GM23338 (cell line): Measurements from ENCODE around the gene STIM2.

Experiments used
- CREB1 ChIP-seq: fragments of 250-450 bp; sonication (Bioruptor Pico); IDR thresholded peaks from 2 replicates; pipeline ENCODE4 v1.5.0; 2020; ENCODE audit warnings: low read depth, mild to moderate bottlenecking, moderate library complexity
- EZH2 ChIP-seq: fragments of 200-600 bp; sonication (generic); IDR thresholded peaks from one replicate; pipeline ENCODE4 v1.8.0; 2017; ENCODE audit warnings: antibody characterized with exemption, mild to moderate bottlenecking, low read depth; ENCODE audit not compliant: unreplicated experiment
- EZH2phosphoT487 ChIP-seq: fragments of 200-600 bp; sonication (generic); IDR thresholded peaks from one replicate; pipeline ENCODE4 v1.8.1; 2018; ENCODE audit warnings: antibody characterized with exemption; ENCODE audit not compliant: unreplicated experiment
- JUNB ChIP-seq: IDR thresholded peaks from one replicate; pipeline ENCODE4 v1.6.1; 2016; ENCODE audit warnings: antibody characterized with exemption; ENCODE audit not compliant: unreplicated experiment
- NANOG ChIP-seq: IDR thresholded peaks from 2 replicates; pipeline ENCODE4 v1.6.1; 2016; ENCODE audit warnings: antibody characterized with exemption, borderline replicate concordance
- POLR2AphosphoS5 ChIP-seq: IDR thresholded peaks from 2 replicates; pipeline ENCODE4 v1.6.1; 2016; ENCODE audit warnings: antibody characterized with exemption, low read depth
- STAT1 ChIP-seq: IDR thresholded peaks from one replicate; pipeline ENCODE4 v1.6.1; 2016; ENCODE audit warnings: antibody characterized with exemption; ENCODE audit not compliant: unreplicated experiment
- ZNF114 ChIP-seq: fragments of 250-450 bp; sonication (Bioruptor Pico); IDR thresholded peaks from 2 replicates; pipeline ENCODE4 v1.5.0; 2020; ENCODE audit warnings: mild to moderate bottlenecking, moderate library complexity
- ZNF331 ChIP-seq: fragments of 250-450 bp; sonication (Bioruptor Pico); IDR thresholded peaks from 2 replicates; pipeline ENCODE4 v1.5.0; 2020; ENCODE audit warnings: low read depth, mild to moderate bottlenecking, moderate library complexity
- TF ChIP-seq, protein P1 (sequence below), 2 experiments: fragments of 200-600 bp in 1 of 2; sonication (generic) in 1 of 2; conservative IDR thresholded peaks; 2 replicates each; pipeline versions ENCODE4 v1.5.1 to v1.6.1; 2016 to 2017; ENCODE audit warnings: antibody characterized with exemption in 2 of 2, low read depth in 2 of 2, mild to moderate bottlenecking in 2 of 2, moderate library complexity in 1 of 2
- TF ChIP-seq, protein P2 (sequence below): IDR thresholded peaks from one replicate; pipeline ENCODE4 v1.6.1; 2018; ENCODE audit warnings: antibody characterized with exemption; ENCODE audit not compliant: unreplicated experiment

DNA sequence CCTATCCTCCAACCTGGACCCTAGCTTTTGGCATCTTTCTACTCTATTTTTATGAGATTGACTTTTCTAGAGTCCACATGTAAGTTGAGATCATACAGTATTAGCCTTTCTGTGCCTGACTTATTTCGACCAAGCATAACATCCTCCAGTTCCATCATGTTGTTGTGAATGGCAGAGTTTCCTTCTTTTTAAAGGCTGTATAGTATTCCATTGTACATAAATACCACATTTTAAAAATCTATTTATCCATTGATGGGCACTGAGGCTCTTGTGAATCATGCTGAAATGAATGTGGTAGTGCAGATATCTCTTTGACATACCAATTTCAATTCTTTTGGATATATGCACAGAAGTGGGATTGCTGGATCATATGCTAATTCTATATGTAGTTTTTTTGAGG is 40.3 kb upstream of the STIM2 start:
- TF ChIP-seq EZH2phosphoT487 (no peak), EZH2 (no peak), CREB1 (no peak), POLR2AphosphoS5 (no peak), ZNF114 (CRISPR knock-in tag) (no peak), STAT1 (no peak), JUNB (no peak), ZNF331 (CRISPR knock-in tag) (no peak), NANOG (no peak)
- TF ChIP-seq, protein P1, sequence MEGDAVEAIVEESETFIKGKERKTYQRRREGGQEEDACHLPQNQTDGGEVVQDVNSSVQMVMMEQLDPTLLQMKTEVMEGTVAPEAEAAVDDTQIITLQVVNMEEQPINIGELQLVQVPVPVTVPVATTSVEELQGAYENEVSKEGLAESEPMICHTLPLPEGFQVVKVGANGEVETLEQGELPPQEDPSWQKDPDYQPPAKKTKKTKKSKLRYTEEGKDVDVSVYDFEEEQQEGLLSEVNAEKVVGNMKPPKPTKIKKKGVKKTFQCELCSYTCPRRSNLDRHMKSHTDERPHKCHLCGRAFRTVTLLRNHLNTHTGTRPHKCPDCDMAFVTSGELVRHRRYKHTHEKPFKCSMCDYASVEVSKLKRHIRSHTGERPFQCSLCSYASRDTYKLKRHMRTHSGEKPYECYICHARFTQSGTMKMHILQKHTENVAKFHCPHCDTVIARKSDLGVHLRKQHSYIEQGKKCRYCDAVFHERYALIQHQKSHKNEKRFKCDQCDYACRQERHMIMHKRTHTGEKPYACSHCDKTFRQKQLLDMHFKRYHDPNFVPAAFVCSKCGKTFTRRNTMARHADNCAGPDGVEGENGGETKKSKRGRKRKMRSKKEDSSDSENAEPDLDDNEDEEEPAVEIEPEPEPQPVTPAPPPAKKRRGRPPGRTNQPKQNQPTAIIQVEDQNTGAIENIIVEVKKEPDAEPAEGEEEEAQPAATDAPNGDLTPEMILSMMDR (conservative IDR thresholded peaks at IDR 0.05; ENCODE audit: low read depth in 2 of 2): no peak
- TF ChIP-seq, protein P2, sequence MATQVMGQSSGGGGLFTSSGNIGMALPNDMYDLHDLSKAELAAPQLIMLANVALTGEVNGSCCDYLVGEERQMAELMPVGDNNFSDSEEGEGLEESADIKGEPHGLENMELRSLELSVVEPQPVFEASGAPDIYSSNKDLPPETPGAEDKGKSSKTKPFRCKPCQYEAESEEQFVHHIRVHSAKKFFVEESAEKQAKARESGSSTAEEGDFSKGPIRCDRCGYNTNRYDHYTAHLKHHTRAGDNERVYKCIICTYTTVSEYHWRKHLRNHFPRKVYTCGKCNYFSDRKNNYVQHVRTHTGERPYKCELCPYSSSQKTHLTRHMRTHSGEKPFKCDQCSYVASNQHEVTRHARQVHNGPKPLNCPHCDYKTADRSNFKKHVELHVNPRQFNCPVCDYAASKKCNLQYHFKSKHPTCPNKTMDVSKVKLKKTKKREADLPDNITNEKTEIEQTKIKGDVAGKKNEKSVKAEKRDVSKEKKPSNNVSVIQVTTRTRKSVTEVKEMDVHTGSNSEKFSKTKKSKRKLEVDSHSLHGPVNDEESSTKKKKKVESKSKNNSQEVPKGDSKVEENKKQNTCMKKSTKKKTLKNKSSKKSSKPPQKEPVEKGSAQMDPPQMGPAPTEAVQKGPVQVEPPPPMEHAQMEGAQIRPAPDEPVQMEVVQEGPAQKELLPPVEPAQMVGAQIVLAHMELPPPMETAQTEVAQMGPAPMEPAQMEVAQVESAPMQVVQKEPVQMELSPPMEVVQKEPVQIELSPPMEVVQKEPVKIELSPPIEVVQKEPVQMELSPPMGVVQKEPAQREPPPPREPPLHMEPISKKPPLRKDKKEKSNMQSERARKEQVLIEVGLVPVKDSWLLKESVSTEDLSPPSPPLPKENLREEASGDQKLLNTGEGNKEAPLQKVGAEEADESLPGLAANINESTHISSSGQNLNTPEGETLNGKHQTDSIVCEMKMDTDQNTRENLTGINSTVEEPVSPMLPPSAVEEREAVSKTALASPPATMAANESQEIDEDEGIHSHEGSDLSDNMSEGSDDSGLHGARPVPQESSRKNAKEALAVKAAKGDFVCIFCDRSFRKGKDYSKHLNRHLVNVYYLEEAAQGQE: no peak
